OCI-LY7 (cell line): ENCODE data around the gene CEP131.
"Not testable (repeated sequence)": the region's sequence is repeated elsewhere in the genome, so short reads cannot be mapped to it uniquely, and the experiment has no call there.

ENCODE experiments used
- EZH2phosphoT487 ChIP-seq: fragments of 200-600 bp; sonication (generic); IDR thresholded peaks from 2 replicates; pipeline ENCODE4 v1.6.1; 2018; ENCODE audit warnings: low read depth, borderline replicate concordance, mild to moderate bottlenecking, mixed run types, antibody characterized with exemption, low read length, moderate library complexity, mixed read lengths
- TF ChIP-seq, protein P1 (sequence below): fragments of 200-600 bp; sonication (generic); conservative IDR thresholded peaks from 2 replicates; pipeline ENCODE4 v1.5.1; 2014; ENCODE audit warnings: mild to moderate bottlenecking, antibody characterized with exemption, low read length, moderate library complexity, mixed read lengths

DNA sequence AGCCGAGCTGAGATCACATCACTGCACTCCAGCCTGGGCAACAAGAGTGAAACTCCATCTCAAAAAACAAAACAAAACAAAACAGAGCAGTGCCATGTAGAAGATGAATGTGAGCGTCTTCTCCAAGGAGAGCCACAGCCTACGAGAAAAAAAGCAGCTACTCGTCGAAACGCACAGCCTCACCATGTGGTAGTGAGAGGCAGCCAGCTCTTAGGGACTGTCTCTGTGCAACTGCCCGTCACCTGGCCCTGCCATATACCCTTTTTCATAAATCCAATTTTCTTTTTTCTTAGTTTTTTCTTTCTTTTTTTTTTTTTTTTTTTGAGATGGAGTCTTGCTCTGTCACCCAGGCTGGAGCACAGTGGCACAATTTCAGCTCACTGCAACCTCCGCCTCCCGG, 68.7 kb downstream of the CEP131 start:
- TF ChIP-seq, protein P1, sequence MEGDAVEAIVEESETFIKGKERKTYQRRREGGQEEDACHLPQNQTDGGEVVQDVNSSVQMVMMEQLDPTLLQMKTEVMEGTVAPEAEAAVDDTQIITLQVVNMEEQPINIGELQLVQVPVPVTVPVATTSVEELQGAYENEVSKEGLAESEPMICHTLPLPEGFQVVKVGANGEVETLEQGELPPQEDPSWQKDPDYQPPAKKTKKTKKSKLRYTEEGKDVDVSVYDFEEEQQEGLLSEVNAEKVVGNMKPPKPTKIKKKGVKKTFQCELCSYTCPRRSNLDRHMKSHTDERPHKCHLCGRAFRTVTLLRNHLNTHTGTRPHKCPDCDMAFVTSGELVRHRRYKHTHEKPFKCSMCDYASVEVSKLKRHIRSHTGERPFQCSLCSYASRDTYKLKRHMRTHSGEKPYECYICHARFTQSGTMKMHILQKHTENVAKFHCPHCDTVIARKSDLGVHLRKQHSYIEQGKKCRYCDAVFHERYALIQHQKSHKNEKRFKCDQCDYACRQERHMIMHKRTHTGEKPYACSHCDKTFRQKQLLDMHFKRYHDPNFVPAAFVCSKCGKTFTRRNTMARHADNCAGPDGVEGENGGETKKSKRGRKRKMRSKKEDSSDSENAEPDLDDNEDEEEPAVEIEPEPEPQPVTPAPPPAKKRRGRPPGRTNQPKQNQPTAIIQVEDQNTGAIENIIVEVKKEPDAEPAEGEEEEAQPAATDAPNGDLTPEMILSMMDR, result not testable (repeated sequence)
- not testable (repeated sequence) for TF ChIP-seq EZH2phosphoT487
